ENCODE measurements around the gene DYNC1LI2.
A peak's percentile ranks its signal among the peaks of the same experiment; 100 is the strongest.
"Not testable (repeated sequence)": the region's sequence is repeated elsewhere in the genome, so short reads cannot be mapped to it uniquely, and the experiment has no call there.

DYNC1LI2 gene

GRCh38 chr16:66689282-66689681, 62.1 kb downstream of the DYNC1LI2 start:
- no peak overlapping the region for H3K4me3 ChIP-seq (ENCODE audit: low read depth, low read length)
- TF ChIP-seq CTCF (conservative IDR thresholded peaks at IDR 0.05; ENCODE audit: low read depth, low read length): no peak
- no peak for DNase-seq (ENCODE audit: low read depth)

- no peak overlapping the region for H3K4me3 ChIP-seq (ENCODE audit: low read depth, low read length)
- no peak for TF ChIP-seq CTCF (conservative IDR thresholded peaks at IDR 0.05; ENCODE audit: low read depth, low read length)
- DNase-seq (ENCODE audit: low read depth): peak; percentile 16
Measured at GRCh38 chr16:66687906-66688625, 63.3 kb downstream of the DYNC1LI2 start.

GRCh38 chr16:66685501-66686115, 65.8 kb downstream of the DYNC1LI2 start:
- not testable (repeated sequence) for H3K4me3 ChIP-seq (ENCODE audit: low read depth, low read length); DNase-seq (ENCODE audit: low read depth)

GRCh38 chr16:66682271-66682670, 69.1 kb downstream of the DYNC1LI2 start:
- DNase-seq (ENCODE audit: low read depth): peak; percentile 37
- no peak for TF ChIP-seq CTCF (conservative IDR thresholded peaks at IDR 0.05; ENCODE audit: low read depth, low read length)
- no peak overlapping the region for H3K4me3 ChIP-seq (ENCODE audit: low read depth, low read length)

- TF ChIP-seq CTCF (conservative IDR thresholded peaks at IDR 0.05; ENCODE audit: low read depth, low read length): no peak
- no peak for DNase-seq (ENCODE audit: low read depth)
- no peak overlapping the region for H3K4me3 ChIP-seq (ENCODE audit: low read depth, low read length)
Measured at GRCh38 chr16:66681676-66682075, 69.7 kb downstream of the DYNC1LI2 start.

- no peak overlapping the region for H3K4me3 ChIP-seq (ENCODE audit: low read depth, low read length)
- DNase-seq (ENCODE audit: low read depth): no peak
- no peak for TF ChIP-seq CTCF (conservative IDR thresholded peaks at IDR 0.05; ENCODE audit: low read depth, low read length)
Measured at GRCh38 chr16:66678337-66678736, 73.1 kb downstream of the DYNC1LI2 start.

- H3K4me3 ChIP-seq (ENCODE audit: low read depth, low read length): no peak overlapping the region
- DNase-seq (ENCODE audit: low read depth): no peak
- no peak for TF ChIP-seq CTCF (conservative IDR thresholded peaks at IDR 0.05; ENCODE audit: low read depth, low read length)
Measured at GRCh38 chr16:66677836-66678235, 73.6 kb downstream of the DYNC1LI2 start.

All from choroid plexus epithelial cell (primary cell).